ENCODE measurements around the gene SLC9A9.

The SLC9A9 gene

DNA sequence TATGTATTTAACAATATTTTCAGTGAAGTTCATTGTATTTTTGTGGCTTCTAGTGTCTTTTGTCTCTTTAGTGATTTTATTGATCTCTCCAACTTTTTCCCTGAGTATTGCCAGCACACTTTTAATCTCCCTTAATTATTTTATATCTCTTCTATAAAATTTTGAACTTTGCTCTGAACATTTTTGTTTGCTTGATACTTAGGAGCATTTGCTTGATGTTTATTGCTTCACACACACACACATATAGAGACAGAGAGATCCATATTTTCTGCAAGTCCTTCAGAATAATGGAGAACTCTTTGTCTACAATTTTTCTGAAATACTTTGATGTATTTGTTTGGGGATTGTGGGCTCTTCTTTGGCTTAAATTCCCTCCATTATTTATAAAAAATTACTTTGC is 213.8 kb downstream of the SLC9A9 start:
- no peak for DNase-seq

DNA sequence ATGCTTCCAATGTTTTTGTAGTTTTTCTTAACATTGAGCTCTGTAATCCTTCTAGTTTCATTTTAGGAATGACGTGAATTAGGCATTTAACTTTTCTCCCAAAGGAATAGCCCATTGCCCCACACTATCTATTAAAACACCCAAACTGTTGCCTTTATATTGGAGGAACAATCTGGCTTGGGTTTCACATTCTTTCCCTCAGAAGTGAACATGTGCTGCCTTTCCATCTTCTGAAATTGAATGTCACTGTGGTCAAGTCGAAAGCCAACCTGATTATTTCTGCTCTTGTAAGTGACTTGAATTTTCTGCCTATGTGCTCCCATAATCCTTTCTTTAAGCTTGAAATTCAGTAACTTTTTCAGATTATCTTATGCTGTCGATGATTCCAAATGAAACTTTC is 214.5 kb downstream of the SLC9A9 start:
- DNase-seq = no peak

DNA sequence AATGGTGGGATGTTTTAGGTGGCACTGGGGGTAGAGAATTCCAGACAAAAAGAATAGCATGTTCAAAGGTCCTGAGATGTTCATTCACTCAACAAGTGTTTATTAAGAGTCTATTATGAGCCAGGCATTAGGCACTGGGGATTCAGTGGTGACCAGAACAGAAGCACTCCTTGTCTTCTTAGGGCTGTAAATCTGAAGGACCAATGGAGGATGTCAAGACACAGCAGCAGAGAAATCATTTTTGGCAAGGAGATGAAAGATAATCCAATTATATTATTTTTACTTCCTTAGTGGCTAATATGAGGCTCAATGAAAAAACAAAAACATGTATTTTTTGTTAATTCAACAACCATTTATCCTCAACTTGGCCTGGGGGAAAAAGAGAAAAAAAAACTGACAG is 218.5 kb downstream of the SLC9A9 start:
- DNase-seq = no peak

DNA sequence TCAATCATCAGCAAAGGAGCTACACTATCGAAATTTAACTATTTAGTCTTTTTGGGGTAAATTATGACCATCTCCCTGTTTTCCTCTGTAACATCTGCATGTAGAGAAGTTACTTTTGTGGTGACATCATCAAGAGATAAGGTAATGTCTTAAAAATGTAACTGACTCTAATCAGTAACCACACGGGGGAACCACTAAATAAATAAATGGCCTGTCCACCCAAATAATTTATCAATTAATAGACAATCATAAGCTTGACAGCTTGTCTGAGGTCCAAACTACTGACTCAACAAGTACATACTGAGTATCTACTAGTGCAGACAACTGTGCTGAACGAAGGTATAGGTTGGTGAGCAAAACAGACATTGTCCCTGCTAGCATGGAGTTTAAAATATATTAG is 219.3 kb downstream of the SLC9A9 start:
- no peak for DNase-seq

DNA sequence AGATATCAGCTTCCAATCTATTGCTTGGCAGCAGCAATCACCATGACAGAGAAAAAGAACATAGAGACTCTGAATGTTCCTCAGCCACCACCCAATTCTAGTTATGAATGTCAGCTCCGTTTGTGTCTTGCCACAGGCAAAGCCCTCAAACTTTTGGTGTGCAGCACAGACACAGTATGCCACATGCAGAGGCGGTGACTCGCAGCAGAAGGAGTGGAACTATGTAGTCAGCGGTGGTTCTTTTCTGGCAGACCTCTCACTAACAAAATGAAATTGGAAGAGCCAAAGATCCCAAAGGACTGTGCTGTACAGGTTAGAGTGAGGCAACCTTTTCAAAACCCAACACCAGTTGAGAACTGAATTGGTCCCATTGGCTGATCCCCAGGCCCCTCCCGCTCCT is 220.9 kb downstream of the SLC9A9 start:
- DNase-seq = no peak

DNA sequence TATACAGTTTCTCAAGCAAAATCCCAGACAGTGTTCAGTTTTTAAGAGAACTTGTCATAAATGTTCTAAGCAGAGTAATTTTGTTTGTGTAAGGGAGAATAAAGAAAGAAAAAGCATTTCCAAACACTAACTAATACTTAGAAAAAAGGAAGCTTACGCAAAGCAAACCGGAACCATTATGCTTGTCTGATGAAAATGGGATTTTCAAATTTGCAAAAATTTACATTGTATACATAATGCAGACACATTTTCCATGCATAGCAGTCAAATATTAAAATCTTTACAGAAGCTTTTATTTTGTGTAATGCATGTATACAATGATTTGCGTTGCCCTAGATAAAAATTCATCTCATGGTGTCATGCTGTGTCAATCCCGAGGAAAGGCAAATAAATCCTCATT is 229.0 kb downstream of the SLC9A9 start:
- DNase-seq = no peak

DNA sequence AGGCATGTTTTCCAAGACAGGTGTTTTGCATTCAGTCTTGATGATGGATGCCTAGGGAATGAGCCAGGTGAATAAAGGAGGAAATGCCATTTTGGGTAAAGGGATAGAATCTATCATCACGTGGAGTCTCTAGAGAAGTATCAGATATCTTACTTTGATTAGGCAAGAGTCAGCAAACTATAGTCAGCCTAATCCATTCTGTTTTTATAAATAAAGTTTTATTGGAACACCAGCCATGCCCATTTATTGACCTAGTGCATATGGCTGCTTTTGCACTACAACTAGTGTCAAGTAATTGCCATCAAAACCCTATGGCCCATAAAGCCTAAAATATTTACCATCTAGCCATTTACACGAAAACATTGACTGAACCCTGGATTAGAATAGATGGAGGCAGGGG is 231.2 kb downstream of the SLC9A9 start:
- no peak for DNase-seq

DNA sequence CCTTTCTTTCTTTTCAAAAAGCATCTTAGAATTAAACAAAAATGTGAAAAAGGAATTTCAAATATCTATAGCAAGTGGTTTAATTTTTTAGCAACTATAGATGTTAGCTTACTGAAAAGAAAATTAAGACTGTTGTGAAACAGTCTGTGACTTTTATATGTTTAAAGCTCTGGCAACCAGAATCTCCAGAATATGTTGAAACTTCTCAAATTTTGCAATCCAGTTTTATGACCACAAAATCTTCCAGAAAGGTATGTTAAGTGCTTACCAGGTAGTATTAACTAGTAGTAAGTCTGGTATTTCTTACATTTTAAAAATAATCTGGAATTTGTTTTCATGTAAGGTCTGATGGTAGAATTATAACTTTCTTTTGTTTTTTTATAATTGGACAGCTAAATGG is 235.0 kb downstream of the SLC9A9 start:
- DNase-seq = no peak

DNA sequence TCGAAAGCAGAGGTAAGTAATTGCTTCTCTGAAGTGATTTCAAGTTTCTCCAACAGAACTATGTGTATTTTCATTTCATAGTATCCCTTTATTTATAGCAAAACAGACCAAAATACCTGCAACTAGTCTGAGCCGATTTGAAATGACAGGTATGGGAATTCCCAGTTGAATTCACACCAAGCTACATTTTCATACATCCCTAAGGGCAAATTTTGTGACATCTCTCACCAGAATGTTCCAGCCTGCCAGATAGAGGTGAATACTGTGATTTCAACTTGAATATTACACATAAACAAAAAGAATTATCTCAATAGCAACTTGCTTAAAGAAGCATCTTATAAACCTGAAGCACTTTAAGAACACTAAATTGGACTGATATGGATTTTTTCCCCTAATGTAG is 235.7 kb downstream of the SLC9A9 start:
- no peak for DNase-seq

DNA sequence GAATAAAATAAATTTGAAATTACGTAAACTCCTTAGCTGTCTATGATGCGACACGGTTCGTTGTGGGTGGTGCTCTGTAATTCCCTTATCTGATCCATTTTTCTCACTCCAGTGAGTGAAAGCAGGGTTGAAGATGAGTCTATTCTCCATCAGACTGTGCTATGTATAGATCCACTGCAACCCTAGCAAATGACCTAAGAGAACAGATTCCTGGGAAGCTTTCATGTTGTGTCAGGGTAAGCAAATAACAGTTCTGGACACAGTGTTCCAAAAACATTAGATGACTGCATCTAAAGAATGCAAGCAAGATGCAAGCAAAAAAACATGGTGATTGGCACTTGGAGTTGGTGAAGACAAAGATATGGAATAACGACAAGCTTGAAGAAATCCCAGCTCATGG is 239.3 kb downstream of the SLC9A9 start:
- no peak for DNase-seq

DNA sequence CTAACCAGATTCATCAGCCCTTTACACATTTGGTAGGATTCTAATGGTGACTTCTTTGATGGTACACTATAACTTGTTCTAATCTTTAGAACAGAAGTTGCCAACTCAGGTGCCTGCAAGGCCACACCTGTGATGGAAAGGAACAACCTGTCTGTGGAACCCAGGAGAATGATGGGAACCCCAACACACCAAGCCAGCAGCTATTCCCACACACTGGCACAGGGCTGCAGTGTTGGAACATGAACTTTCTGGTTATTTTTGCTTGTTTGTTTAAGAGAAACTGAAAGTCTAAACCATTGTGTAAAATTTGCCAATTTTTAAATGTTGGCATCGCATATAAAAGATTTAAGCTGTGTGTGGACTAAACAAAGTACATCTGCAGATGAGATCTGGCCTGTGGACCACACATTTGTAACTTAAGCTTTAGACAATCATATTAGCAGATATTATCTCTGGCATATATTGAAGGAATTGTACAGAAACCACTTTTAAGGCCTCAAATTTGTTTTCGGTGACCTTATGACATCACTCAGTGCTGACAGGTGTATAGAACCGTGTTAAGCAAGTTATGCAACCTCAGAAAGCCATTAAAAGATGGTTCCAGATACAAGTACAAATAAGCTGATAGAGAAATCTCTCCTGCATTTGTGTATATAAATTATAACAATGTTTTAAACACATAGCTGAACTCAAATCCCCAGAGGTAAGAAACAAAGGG is 242.9 kb downstream of the SLC9A9 start:
- DNase-seq = no peak

DNA sequence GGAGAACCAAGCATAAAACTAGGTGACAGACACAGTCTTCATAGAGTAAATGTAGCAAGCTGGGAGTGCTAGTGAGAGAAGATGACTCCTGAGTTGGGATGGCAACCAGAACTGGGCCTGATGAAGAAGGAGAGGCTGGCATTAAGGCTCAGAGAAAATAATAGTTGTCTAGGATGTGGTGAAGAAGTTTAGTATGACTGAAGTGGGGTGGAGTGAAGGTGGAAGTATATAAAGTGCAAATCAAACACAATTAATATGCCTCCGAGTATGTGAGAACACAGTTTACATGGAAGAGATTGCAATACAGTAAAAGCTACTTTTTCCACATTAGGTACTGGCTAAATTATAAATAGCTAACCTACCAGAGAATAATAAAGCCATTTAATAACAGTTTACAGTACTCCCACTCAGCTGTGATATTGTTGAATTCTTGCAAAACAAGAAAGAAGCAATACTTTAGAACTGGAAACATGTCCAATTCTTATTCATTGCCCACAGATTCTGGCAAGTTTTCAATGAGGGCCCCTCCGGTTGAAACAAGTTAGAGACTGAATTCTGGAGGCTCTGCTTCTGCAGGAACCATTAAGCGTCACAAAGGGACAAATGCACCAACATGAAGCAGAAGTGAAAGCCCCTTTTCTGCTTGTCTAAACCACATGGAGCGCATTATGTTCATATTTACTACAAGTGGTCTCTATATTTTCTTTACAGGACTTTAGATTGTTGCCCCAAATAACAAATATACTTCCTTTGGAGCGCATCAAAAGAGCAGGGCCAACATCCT is 243.7 kb downstream of the SLC9A9 start:
- DNase-seq = no peak

DNA sequence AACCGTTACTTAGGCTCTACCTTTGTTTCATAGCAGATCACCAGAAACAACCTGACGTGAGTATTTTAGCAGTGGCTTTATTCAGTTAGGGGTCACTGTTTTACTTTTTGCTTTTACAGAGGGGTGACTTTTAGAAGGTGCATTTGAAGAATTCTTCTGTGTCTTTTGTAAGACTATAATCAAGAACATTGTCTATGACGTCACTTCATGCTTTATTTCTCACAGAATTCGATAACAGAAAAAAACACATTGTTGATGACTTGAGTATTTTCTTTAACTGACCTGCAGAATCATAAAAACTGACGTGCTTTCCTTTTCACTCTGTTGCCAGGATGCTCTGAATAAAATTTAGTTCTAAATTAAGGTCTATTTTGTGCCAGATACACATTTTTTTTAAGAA is 244.5 kb downstream of the SLC9A9 start:
- no peak for DNase-seq

DNA sequence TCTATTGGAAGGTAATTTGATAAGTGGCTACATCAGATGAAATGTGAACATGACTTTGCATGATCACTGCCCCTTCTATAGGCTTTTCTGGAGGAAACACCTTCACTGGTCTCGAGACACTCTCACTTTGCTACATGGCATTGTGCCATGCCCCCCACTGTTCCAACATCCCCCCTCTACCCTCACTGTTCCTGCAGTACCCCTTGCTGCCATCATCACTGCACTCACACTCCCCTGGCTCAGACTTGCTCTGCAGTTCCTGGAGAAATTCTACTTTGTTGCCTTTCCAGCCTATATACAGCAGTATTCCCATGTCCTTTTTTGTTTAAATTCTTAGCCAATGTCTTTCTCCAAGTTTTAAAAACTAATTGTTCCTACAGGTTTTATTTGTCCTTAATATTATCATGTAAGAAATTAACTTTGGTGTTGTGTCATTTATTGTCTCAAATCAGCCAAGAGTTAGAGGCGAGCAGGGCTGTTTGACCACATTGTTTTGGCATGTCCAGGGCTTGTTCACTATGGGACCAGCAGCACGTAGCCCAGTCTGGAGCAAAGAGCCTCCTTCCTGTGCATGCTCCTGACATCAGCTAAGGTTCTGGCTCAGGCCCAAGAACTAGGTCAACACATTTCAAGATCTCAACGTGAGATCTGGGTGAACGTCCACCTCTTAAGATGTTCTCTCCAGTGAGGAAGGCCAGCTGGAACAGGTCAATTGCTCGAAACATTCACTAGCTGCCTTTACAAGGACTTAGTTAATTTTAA is 246.4 kb downstream of the SLC9A9 start:
- DNase-seq = no peak

DNA sequence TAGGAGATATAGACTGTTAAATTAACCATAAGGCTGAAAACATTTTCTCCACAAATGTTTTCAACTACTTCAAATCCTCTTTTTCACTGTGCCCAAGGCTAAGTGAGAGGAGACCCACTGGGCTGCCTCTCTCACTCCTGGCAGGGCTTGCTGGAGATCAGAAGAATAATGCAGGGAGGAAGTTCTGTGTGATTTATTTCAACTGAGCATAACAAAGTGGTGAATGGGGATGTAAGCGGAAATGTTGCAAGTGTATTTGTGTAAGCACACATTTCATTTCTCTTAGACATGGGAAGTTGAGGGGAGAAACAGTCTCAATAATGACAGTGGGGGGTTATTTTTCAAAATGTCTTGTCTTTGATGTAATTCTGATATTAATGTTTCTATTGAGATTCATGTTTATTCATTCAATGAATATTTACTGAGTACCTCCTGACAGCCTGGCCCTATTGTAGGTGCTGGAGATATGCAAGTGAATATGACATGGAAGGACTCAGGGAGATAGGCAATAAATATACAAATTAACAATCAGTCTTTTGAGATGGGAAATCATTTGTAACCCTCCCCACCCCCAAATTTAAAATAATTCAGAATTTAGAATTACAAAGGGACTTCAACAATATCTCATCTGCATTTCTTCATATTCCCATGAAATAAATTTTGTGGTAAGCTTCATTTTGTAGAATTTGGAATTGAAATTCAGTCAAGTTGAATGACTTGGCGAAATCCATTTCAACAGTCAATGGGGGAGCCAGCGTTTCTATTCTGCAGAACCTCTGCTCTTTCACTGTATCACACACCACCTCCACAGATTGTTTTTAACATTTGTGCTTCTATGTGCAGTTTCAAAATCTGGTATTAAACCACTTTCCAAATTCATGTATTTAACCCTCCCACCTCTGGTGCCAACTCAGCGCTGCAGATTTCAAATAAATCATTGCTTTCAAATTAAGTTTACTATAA is 247.2 kb downstream of the SLC9A9 start:
- no peak for DNase-seq

DNA sequence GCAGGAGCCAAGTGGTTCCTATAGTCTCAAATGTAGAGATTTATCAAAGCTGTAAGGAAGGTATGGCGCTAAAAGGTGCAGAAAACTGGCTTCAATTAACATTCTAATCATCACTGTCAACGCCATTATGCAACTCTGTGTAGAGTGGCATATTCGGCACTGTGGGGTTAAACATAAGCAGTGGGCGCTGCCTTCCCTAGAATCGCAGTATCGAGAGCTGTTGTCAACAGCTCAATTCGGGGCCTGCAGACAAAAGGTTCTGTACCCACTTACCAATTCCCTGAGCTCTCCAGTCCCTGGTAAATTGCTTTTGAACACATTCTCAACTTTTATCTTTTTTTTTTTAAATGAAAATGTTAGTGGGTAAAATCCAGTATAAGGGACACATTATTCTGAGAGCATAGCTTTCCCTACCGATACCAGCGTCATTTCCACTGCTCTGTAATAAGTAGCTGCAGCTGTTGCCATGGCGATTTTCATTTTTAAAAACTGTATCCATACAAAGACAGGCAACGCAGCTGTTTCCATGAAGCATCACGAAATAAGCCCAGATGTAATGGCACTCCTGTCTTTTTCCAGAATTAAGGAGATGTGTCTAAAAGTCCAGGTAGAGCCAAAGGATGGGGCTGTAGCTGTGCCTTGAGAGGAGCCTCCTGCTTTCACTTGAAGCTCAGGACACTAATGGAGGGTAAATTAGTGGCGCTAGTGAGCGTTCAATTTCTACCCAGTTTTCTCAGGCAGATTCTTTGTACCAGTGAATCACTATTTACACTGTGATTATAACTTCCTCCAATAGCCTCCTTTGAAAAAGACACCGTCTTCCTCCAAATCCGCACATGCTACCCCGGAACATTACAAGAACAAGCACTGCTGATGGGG is 250.3 kb downstream of the SLC9A9 start:
- no peak for DNase-seq

DNA sequence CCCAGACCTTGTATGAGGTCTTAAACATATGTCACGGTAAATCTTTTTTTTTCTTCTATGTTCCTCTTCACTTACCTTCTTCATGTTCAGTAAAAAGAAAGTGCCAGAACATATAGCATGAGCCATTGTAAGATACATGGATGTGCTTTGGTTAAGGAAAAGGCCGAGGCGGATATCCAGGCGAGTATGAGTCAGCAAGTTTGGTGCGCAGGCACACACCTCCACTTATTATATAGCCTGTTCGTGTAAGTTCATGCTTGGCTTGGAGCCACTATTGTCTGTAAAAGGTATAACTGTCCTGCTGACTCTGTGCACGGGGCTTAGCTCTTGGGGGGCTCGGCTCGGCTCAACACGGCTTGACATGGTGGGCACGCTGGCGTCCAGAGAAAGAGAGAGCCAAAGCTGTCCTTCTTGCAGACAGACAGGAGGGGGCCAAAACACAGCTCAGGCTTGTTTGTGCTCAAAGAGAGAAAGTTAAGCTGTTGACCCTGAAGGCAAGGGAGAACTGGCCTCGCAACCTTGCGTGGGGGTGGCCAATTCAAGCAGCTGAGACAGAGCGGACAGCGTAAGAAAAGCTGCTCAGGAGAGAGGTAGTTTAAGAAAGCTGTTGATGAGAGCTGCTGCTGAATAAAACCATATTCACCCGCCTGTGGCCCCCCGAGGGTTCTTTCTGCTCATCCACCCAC is 251.2 kb downstream of the SLC9A9 start:
- DNase-seq = no peak

DNA sequence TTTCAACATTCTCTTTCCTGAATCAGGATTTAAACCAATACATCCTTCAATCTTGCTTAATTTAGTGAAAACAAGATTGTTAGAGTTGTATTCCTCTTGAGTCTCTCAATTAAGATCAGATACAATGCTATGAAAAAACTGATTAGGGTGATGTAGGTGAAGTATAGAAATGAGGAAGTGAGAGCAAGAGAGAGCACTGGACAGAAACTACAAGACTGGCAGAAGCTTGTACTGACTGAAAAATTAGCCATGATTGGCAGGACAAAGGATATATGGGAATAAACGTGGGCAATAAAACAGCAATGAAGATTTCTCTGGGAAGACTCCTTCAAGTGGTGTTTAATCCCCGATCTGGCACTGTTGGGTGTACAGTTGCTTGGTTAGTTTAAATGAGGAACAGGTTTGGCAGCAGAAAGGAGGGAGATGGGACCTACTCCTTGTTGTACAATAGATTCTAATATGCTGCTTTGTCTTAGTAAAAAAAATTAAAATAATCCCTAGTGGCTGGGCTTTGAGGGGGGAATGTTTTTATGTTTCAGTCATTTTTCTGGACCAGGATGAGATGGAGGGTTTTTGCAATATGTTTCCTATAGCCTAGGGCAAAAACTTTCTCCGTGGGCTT is 252.7 kb downstream of the SLC9A9 start:
- no peak for DNase-seq

DNA sequence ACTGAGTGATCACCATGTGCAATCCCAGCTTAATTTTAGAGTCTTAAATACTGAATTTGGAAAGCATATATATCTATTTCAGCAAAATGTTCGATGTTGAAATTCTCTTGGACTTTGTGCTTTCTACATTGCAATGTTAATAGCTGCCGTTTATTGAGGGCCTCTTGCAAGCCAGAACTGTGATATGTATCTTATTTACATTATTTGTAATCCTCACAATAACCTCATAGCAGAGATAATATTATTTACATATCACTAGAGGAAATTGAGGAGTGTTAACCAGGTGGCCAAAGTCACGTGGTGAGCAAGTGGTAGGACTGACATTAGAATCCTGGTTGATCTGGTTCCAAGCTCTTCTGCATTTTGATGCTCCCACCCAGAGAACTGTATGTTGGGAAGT is 254.1 kb downstream of the SLC9A9 start:
- no peak for DNase-seq

DNA sequence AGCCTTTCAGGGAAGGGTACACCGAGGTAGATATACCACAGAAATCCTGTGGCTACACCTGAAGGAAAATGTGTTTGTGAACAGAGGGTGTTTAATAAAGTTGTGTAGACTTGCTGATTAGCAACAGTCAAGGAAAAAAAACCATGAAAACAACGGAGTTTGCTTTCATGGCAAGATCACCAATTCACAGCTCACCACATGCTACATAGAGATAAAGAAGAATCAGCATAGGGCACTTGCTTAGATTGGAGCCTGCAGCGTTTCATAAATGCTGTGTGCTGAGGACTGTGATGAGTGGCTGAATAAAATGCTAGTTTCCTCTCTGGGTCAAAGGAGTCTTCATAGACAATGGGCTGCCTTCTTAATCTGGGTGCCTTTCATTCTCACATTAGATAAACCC is 257.6 kb downstream of the SLC9A9 start:
- DNase-seq = no peak

DNA sequence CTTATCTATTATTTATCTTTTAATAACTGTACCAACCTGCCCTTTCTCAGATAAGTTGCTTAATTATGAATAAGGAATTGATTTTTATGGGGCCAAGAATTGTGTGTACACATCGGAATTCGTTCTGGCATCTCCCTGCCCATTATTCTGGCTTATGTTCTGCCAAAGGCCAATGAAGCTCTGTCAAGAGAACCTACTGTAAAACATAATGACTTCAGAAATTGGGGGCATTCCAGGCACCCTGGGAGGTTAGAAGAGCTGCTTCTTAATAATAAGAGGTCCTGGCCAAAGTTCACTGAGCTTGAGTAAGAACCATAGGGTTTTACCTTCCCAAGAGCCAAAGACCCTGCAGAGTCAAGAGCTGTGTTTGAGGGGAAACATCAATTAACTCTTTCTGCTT is 261.7 kb downstream of the SLC9A9 start:
- no peak for DNase-seq

All from right forelimb (tissue), 1 donor.